Epithelial cell of esophagus (primary cell): Measurements from ENCODE around the gene TMCO4.
"Not testable (repeated sequence)": the region's sequence is repeated elsewhere in the genome, so short reads cannot be mapped to it uniquely, and the experiment has no call there.

Experiments
- DNase-seq: peaks from one replicate; pipeline ENCODE4 v3.0.0; 2010; ENCODE audit warnings: low read depth
- H3K4me3 ChIP-seq: 2 replicates; pipeline ENCODE4 v1.5.1; 2011; ENCODE audit warnings: mild to moderate bottlenecking, low read length, control low read depth
- CTCF ChIP-seq: IDR thresholded peaks from 2 replicates; pipeline ENCODE4 v1.5.1; 2011; ENCODE audit warnings: low read depth, mild to moderate bottlenecking, low read length, control low read depth, inconsistent platforms; ENCODE audit not compliant: insufficient read depth; ENCODE audit errors: missing control alignments

The TMCO4 gene

GRCh38 chr1:19636065-19636464 is 163.7 kb downstream of the TMCO4 start:
- H3K4me3 ChIP-seq, result no peak overlapping the region
- TF ChIP-seq CTCF, result no peak
- DNase-seq, result no peak

GRCh38 chr1:19635646-19636045 is 164.1 kb downstream of the TMCO4 start:
- peak; percentile 46 for DNase-seq
- no peak for TF ChIP-seq CTCF

GRCh38 chr1:19635064-19635463 is 164.7 kb downstream of the TMCO4 start:
- not testable (repeated sequence) for DNase-seq, H3K4me3 ChIP-seq

More at GRCh38 chr1:19635646-19636045, 164.1 kb downstream of the TMCO4 start:
- no peak overlapping the region for H3K4me3 ChIP-seq

GRCh38 chr1:19633106-19633505 is 166.6 kb downstream of the TMCO4 start:
- DNase-seq, result no peak
- no peak overlapping the region for H3K4me3 ChIP-seq
- no peak for TF ChIP-seq CTCF
